Activated CD4-positive, alpha-beta T cell treated with anti-CD3 and anti-CD28 coated beads, Interleukin-2, amount 50 U/mL, for 16 hours (primary cell): ENCODE data around the gene CATSPERE.
"Not testable (repeated sequence)": the region's sequence is repeated elsewhere in the genome, so short reads cannot be mapped to it uniquely, and the experiment has no call there.

Source experiments
- DNase-seq: peaks from one replicate; pipeline ENCODE4 v3.0.0-alpha.2; 2020

Gene CATSPERE

GRCh38 chr1:244556263-244556662 is 95.2 kb downstream of the CATSPERE start:
- no peak for DNase-seq

- DNase-seq: no peak
Observed at GRCh38 chr1:244557565-244557964, 96.5 kb downstream of the CATSPERE start.

DNA sequence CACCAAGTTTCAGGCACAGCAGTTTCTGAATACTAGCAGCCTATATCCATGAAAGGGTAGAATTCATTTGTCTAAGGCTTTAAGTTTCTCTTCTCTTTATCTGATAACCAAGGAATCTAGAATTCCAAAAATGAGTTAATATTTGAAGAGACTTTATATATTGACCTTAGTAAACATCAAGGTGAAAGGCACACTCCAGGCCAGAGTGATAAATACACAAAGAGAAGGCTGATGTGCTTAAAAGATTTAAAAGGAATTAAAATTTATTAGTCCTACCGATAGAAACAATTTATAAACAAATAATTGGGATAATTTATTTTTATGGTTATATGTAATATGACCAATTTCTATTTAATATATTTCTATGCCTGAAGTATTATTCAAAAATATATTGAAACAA is 98.5 kb downstream of the CATSPERE start:
- DNase-seq: no peak

GRCh38 chr1:244562877-244563276 is 101.8 kb downstream of the CATSPERE start:
- DNase-seq: not testable (repeated sequence)

- DNase-seq: no peak
Observed at GRCh38 chr1:244573768-244574167, 112.7 kb downstream of the CATSPERE start.

GRCh38 chr1:244576259-244576892 is 115.3 kb downstream of the CATSPERE start:
- DNase-seq: no peak

- DNase-seq: not testable (repeated sequence)
Observed at GRCh38 chr1:244578205-244578604, 117.1 kb downstream of the CATSPERE start.

- no peak for DNase-seq
Observed at GRCh38 chr1:244583358-244583982, 122.4 kb downstream of the CATSPERE start.

GRCh38 chr1:244585867-244586266 is 124.8 kb downstream of the CATSPERE start:
- no peak for DNase-seq

- no peak for DNase-seq
Observed at GRCh38 chr1:244590670-244591069, 129.6 kb downstream of the CATSPERE start.

GRCh38 chr1:244598611-244599010 is 137.5 kb downstream of the CATSPERE start:
- DNase-seq: no peak

- peak; percentile 88 for DNase-seq
Observed at GRCh38 chr1:244599937-244600350, 138.9 kb downstream of the CATSPERE start.

DNA sequence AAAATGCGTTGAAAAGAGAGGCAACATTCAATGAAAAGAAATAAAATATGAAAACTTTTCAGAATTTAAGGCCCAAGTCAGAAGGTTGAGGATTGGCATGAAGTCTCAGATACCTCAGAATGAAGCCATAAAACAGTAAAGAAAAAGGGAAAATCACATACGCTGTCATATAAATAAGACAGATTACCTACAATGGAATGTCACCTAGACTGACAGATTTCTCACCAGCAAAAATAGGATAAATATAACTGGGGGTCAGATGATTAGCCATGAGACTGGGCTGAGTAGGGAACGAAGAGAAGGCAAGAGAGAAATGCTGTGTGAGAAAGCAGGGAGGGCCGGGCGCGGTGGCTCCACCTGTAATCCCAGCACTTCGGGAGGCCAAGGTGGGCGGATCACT is 140.3 kb downstream of the CATSPERE start:
- DNase-seq: no peak

GRCh38 chr1:244603498-244603897 is 142.4 kb downstream of the CATSPERE start:
- peak; percentile 36 for DNase-seq

GRCh38 chr1:244605835-244606370 is 144.8 kb downstream of the CATSPERE start:
- DNase-seq: no peak

DNA sequence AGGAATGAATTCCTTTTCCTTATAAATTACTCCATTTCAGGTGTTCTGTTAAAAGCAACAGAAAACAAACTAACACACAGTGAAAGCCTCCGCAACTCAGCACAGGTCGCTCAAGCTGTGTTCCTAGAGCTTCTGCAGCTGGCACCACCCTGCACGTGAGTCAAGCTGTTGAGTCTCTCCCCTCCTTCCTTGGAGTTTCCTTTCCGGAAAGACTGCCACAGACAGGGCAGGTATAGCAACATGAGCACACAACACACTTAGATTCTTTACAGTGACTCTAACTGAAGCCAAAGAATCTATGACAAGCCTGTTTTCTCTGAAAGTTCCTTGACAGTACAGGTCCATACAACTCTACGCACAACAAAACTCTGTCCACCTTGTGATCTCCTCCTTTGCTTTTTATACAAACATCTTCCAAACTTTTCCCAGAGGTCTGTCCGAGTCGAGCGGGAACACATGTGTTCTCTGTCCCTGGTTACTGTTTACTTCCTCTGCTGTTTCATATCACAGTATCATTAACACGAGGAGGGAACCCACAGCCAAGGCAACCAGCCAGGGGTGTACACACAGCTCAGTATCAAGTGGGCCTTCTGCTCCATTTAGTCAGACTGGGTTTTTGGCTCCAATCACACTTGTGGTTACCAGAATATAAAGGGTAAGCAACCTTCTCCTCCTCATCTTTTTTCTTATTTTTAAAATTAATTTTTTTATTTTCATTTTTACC is 153.2 kb downstream of the CATSPERE start:
- DNase-seq: no peak

- DNase-seq: no peak
Observed at GRCh38 chr1:244614879-244615278, 153.8 kb downstream of the CATSPERE start.

DNA sequence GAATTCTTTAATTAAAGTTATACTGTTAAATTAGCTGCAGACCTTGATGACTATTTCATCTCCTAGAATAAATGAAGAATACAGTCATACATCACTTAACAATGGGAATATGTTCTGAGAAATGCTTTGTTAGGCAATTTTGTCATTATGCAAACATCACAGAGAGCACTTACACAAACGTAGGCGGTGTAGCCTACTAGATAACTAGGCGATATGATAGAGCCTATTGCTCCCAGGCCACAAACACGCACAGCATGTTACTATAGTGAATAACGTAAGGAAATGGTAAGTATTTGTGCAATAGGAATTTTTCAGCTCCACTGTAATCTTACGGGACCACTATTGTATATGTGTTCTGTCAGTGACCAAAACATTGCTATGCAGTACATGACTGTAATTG is 154.2 kb downstream of the CATSPERE start:
- no peak for DNase-seq

GRCh38 chr1:244626709-244627108 is 165.6 kb downstream of the CATSPERE start:
- no peak for DNase-seq

GRCh38 chr1:244628789-244629188 is 167.7 kb downstream of the CATSPERE start:
- no peak for DNase-seq

GRCh38 chr1:244633140-244633539 is 172.1 kb downstream of the CATSPERE start:
- DNase-seq: no peak

DNA sequence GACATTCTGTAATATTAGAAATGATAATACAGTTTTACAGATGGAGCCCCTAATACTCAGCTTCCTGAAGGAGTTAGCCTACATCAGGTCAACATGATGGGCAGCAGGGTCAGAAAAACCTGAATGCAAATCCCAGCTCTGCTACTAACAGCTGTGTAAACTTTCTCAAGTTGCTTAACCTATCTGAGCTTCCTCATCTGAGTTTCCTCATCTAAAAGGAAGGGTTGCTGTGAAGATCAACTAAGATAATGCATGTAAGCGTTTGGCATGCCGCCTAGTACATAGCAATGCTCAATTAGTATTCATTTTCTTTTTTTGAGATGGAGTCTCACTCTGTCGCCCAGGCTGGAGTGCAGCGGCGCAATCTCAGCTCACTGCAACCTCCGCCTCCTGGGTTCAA is 173.5 kb downstream of the CATSPERE start:
- DNase-seq: no peak

- no peak for DNase-seq
Observed at GRCh38 chr1:244636488-244637259, 175.6 kb downstream of the CATSPERE start.
